GM18519 (cell line): ENCODE measurements around the gene CRYBG2.
"Not testable (repeated sequence)": the region's sequence is repeated elsewhere in the genome, so short reads cannot be mapped to it uniquely, and the experiment has no call there.

Experiments
- ATAC-seq: cut with Tn5 transposase; IDR thresholded peaks from one replicate; pipeline ENCODE4 v1.9.1; 2021; ENCODE audit warnings: mild to moderate bottlenecking, moderate library complexity; ENCODE audit not compliant: unreplicated experiment, low FRiP score

The CRYBG2 gene

DNA sequence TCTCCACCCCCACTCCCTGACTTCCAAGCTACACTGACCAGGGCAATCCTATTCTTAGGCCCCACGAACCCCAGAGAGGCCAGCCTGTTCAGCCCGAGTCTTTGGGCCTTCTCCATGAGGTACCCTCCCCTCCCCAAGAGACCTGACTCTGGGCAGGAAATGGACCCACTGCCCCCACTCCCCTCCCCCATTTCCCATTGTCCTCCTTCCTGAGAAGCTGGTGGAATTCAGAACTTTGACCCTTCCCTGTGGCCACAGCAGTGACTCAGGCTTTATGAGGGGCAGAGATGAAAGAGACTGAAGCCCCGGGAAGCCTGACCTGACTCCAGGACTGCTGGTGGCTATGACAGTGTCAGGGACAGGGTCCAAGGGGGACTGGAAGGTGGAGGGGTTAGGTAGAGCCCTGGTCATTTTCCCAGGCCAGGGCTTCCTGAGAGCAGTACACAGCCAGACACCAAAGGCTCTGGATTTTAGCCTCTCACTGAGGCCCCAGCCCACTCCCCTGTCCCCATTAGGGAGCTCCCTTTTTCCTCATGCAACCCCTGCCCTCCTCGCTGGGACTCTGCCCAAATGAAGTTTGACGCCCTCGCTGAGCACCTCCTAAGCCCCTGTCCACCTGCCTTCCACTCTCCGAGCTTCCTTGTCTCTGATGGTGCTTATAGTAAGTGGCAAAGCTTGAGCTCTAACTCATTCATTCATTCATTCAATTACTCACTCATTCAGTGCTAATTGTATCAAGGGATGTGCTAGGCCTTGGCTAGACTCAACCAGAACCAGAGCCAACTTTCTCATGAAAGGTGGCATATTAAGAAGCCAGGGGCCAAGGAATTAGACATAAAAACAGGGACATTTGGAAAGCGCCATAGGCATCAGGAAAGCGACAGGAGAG lies 3.0 kb downstream of the CRYBG2 start:
- no peak for ATAC-seq

DNA sequence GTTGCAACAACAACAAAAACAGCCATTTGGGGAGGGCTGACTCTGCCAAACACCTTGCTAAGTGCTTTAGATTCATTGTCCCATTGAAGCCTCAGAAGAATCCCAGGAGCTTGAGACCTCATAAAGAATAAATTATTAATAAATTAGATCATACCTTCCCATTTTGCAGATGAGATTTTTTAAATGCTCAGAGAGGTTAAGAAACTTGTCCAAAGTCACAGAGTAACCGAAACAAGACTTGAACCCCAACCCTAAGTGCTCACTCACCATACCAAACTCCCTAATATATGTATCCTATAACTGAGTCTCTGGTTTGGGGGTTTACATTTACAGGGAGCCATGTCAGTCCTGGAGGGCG lies 3.6 kb downstream of the CRYBG2 start:
- ATAC-seq: no peak

DNA sequence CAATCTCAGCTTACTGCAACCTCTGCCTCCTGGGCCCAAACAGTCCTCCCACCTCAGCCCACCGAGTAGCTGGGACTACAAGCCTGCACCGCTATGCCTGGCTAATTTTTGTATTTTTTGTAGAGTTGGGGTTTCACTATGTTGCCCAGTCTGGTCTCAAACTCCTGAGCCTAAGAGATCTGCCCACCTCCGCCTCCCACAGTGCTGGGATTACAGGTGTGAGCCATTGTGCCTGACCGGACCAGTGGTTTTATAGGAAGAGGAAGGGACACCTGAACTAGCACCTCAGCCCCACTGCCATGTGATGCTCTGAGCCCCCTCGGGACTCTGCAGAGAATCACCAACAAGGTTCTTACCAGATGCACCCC lies 4.1 kb downstream of the CRYBG2 start:
- ATAC-seq: no peak

DNA sequence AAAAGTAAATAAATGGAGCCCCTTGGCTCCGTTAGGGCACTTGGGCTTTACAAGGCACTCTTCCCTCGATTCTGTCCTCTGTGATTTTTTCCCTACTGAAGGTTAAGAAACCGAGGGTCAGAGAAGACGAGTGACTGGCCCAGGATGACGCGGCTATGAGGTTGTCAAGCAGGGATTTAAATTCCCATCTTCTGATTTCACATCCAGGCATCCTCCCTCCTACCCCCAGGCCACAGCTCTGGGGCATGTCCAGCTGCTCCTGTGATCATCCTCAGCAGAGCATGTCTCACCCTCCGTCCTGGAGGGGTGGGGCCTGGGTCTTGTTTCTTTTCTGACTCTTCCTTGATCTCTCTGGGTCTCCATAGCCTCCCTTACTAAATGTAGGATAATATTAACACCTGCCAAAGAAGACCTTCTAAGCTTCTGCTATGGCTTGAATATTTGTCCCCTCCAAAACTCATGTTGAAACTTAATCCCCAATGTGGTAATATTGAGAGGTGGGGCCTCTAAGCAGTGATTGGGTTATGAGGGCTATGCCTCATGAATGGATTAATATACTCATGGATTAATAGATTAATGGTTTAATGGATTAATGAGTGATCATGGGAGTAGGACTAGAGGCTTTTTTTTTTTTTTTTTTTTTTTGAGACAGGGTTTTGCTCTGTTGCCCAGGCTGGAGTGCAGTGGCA lies 4.6 kb downstream of the CRYBG2 start:
- ATAC-seq: no peak

DNA sequence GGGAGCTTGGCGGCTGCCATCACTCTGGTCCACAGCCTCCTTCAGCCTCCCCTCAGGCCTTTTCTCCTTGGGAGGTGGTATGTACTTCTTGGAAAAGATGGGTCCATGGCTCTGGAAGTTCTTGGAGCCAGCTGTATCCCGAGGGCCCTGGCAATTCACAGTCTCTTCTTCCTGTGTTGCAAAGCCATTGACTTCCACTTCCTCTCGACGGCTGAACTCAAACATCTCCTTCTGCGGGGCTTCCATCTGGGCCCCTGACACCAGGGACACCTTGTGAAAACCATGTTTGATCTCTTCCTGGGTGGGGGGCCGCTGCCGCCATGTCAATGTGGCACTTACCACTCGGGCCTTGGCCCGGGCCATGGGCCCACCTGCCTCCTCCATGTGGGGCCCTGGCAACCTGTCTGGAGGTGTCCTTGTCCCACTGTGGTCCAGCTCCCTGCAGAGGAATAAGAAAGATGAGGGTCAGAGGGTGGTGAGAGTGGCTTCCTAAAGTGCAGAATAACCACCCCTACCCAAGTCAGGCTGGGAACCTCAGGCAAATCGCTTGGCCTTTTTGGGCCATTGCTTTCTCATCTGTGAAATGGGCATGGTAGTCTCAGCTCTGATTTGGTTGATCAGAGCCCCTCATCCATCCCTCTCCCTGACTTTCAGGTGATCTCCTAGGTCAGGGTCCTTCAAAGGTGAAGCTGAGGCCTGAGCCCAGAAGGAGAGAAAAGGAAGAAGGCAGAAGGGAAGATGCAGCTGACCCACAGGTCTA lies 7.5 kb downstream of the CRYBG2 start:
- ATAC-seq: no peak

DNA sequence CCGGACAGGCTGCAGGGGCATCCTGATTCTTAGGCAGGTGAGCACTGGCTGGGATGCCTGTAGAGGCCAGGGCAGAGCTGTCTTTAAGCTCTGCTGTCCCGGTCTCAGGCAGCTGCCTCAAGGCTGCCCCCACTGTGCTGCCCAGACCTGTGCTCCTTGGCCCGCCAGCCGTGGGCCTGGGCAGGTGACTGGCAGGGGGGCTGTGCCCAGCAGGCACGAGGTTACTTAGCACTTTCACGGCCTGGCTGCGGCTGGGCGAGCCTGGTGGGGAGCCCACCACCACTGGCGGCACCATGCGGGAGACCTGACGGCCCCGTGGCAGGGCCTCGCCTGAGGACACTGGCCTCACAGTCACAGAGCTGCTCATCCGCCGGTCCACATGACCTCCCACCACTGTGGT lies 8.2 kb downstream of the CRYBG2 start:
- no peak for ATAC-seq

DNA sequence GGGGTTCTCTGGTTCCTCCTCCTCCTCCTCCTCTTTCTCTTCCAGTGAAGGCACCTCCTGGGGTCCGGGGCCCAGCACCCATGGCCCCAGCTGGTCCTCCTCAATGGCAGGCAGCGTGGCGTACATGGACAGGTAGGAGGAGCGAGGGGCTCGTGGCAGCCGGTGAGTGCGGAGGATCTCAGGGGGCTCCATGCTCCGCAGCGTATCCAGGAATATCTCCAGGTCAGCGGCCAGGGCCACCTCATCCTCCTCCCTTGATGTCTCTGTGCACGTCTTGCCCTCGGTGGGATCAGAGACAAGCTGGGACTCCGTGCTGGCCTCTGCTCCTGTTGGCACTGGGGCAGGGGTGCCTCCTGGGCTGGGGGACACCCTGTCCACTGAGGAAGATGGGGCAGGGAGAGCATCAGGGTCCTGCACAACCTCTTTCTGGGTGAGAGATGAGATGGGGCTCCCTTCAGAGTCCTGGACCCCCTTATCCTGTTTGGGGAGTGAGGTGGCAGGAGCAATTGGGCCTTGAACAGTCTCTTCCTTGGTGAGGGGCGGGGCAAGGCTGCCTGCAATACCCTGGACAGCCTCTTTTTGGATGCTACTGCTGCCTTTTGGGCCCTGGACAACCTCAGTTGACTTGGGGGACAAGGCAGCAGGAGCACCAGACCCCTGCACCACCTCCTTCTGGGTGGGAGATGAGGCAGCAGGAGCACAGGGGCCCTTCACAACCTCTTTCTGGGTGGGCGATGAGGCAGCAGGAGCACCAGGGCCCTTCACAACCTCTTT lies 9.6 kb downstream of the CRYBG2 start:
- ATAC-seq: no peak

DNA sequence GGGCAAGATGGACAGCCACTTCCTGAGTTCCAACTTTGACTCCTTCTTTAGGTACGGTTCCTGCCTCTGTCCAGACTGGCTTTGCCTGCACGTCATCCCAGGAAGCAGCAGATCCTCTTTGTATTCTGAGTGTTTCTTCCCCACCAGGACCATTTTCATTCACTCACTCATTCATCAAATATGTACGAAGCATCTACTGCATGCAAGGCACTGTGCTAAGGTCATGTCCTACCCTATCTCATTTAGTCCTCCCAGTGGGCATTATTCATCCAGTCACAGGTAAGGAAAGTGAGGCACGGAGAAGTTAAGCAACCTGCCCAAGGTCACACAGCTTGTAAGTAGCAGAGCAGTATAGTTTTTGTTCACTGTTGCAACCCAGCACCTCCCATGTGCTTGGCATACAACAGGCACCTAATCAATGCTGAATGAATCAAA lies 13.9 kb downstream of the CRYBG2 start:
- ATAC-seq: no peak

DNA sequence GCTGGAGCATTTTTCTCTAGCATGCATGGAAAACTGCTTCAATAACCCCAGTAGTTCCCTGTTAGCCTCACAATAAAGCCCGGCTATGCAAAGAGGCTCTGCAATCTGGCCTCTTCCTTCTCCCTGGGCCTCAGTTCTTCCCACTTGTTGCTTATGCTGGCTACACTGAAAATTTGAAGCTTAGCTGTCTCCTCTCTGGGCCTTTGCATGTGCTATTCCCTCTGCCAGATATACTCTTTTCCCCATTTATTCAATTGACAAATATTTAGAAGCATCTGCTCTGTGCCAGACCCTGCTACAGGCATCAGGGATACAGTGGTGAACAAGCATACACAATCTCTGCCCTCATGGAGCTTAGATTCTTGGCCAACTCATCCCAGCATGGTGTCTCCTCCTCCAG lies 15.3 kb downstream of the CRYBG2 start:
- ATAC-seq: no peak

DNA sequence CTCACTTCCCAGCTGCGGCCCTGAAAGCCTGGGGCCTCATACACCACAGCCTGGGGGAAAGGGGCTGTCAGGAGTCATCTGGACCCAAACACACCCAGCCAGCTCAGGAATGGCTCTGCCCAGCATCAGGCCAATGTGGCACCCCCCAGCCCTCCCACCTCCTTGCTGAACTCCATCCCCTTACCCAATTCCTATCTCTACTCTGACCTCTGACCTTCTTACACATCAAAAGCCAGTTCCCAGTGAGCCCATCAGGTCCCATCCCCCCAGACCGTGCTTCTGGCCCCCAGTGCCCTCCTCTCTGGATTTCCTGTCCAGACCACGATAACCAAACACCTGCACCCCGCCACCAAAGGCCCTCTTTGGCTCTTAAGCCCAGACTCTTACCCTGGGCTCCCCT lies 16.3 kb downstream of the CRYBG2 start:
- ATAC-seq: no peak

DNA sequence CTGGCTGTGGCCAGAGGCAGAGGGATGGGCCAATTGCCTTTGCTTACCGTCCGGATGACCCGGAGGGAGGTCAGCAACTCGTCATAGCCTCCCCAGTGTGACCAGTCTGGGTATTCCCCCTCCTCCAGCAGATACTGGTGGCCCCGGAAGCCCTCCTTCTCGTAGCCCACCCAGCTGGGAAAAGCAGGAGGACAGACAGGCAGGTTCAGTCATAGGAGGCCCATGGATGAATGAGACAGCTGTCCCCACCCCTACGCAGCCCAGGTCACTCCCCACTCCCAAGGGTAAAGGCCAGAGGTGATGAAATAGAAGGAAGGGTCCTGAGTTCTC lies 16.8 kb downstream of the CRYBG2 start:
- no peak for ATAC-seq

DNA sequence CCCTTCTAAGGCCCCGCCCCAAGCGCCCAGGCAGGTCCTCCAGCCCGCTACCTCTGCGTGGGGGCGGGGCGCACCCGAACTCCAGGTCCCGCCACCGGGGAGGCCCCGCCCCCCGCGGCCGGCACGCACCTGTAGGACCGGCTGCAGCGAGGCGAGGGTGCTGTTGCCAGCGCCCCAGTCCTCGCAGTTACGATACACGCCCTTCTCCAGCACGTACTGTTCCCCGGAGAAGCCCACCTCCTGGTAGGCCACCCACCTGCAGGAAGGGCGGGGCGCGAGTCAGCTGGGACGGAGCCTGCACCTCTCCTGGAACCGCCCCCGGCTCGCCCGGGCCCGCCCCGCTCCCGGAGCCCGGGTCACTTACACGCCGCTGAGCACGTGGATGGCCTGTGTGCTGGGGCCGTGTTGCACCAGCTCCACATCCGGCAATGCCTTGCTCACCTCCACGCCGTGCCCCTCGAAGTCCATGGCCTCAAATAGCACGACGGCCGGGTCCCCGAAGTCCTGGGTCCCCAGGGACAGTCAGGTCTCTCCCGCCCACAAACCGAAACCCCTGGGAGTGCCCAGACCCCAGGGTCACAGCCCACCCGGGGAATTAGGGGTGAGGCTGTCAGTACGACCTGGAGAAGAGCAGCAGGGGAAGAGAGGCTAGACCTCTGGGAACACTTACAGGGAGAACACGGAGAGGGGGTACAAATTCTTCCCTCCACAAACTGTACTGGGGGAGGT lies 17.3 kb downstream of the CRYBG2 start:
- ATAC-seq: no peak

DNA sequence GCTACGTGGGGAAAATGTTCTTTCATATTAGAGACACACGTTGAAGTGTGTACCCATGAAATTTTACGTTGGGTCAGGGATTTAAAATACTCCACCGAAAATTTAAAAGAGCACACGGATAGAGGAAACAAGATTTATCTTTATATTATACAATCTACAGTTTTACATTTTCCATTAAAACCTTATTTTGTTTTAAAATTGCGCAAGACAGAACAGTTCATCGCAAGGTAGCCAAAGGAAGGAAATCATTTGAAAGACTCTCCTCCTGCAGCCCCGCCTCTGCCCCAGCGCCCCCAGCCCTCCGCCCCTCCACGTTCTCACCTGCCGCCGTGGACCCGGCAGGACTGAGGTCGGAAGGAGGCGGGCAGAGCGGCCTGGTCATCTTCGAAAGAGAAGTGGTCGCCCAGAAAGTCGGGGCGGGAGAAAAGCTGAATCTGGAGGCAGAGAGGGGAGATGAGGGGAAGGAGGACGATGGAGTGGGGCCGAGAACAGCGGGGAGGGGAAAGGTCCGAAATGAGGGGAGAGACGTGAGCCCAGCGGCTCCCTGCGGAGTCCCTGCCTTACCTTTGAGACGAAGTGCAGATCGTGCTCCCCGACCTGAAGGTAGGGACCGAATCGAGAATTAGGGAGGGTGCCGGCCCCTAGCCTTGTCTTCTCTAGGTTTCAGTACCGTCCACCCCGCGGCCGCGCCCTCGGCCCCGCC lies 18.0 kb downstream of the CRYBG2 start:
- no peak for ATAC-seq

DNA sequence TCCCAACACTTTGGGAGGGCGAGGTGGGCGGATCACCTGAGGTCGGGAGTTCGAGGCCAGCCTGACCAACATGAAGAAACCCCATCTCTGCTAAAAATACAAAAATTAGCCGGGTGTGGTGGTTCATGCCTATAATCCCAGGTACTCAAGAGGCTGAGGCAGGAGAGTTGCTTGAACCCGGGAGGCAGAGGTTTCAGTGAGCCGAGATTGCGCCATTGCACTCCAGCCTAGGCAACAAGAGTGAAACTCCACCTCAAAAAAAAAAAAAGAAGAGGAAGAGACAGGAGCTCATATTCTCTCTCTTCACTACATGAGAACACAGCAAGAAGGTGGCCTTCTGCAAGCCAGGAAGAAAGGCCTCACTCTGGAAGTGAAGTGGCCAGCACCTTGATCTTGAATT lies 20.6 kb downstream of the CRYBG2 start:
- not testable (repeated sequence) for ATAC-seq

DNA sequence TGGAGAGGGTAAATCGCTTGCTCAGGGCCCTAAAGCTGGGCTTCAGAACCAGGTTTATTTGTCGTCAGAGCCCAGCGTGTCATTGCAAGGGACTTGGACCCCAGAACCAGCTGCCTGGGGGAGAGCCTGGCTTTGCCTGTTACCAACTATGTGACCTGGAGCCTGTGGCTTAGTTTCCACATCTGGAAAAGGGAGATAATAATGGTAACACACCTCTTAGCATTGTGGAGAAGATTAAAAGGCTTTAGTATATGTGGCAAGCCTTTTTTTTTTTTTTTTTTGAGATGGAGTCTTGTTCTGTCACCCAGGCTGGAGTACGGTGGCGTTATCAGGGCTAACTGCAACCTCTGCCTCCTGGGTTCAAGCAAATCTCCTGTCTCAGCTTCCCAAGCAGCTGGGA lies 23.7 kb downstream of the CRYBG2 start:
- ATAC-seq: no peak

DNA sequence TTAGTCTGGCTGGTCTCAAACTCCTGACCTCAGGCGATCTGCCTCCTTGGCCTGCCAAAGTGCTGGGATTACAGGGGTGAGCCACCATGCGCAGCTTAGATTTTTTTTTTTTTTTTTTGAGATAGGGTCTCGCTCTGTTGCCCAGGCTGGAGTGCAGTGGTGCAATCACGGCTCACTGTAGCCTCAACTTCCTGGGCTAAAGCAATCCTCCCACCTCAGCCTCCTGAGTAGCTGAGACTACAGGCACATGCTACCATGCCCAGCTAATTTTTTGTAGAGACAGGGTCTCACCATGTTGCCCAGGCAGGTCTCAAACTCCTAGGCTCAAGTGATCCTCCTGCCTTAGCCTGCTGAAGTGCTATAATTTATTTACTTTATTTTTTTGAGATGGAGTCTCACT lies 24.6 kb downstream of the CRYBG2 start:
- not testable (repeated sequence) for ATAC-seq

DNA sequence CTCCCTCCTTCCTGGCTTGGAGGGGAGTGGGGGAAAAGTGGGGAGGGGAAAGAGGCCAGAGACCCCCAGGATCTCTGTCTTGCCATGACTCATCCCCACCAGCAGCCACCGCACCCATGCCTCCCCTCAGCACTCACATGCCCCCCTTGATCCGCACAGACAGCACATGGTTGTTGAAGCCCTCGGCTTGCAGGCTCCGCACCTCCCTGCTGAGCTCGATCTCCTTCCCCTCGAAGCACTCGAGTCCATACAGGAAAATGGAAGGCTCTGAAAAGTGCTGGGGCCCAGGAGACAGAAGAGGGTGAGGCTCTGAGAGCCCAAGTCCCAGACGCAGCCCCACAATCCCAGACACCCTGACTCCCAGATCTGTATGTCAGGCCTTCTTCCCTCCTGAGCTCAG lies 25.3 kb downstream of the CRYBG2 start:
- no peak for ATAC-seq

DNA sequence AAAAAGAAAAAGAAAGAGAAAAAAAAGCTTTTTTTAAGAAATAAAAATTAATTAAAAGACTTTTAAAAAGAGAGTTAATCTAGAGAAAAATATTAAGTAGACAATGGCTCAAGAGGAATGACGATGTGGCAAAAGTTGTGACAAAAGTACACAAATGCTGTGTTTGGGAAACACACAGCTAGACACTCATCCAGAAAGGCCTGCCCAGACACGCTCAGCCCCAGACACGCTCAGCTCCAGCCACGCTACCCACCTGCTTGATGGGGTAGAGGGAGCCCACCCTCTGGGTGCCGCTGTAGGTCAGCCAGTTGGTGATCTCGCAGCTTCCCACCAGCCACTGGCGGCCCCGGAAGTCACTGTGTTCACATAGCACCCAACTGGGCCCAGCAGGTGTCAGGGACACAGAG lies 26.0 kb downstream of the CRYBG2 start:
- ATAC-seq: no peak

DNA sequence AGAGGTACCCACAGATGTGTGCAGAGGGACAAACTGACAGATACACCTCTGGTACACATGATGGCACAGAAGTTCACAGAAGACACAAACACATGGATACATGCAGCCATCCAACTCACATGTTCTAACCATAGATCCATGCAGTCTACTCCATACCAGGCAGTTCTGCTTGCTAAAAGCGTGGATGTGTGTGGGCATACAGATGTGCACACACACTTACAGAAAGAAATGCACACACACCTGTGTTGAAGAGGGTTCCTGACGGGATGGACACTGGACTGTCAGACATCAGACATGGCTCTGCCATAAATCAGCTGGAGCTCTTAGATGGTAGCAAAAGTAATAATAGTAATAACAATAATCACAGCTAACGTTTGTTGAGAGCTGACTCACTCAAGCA lies 29.4 kb downstream of the CRYBG2 start:
- ATAC-seq: no peak

DNA sequence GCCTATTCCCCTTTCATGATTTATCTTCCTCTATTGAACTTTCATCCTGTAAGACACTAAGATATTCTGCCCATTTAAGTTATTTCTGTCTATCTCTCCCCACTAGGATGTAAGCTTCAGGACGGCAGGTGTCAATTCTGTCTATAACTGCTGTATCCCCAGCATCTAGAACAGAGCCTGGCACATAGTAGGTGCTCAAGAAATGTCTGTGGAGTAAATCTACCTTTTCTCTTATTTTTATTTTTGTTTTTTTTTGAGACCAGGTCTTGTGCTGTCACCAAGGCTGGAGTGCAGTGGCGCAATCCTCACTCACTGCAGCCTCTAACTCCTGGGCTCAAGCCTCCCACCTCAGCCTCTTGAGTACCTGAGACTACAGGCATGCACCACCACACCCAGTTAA lies 30.5 kb downstream of the CRYBG2 start:
- ATAC-seq: no peak
